Activated CD4-positive, alpha-beta T cell treated with anti-CD3 and anti-CD28 coated beads, Interleukin-2, amount 50 U/mL, for 16 hours (primary cell): ENCODE results near the gene ADM5.

Experiments used
- DNase-seq: peaks from one replicate; pipeline ENCODE4 v3.0.0-alpha.2; 2020

ADM5 gene, protein sequence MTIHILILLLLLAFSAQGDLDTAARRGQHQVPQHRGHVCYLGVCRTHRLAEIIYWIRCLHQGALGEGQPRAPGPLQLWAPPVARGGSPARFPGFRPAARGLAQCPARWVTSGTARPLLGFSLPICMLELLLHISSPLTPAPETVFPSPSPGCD

GRCh38 chr19:49689133-49690078, at the start of gene ADM5:
Gene ADM5, plus strand, starts transcription at chr19:49689594. Its CDS starts 244 bp downstream, at chr19:49689838.
- DNase-seq: no peak

DNA sequence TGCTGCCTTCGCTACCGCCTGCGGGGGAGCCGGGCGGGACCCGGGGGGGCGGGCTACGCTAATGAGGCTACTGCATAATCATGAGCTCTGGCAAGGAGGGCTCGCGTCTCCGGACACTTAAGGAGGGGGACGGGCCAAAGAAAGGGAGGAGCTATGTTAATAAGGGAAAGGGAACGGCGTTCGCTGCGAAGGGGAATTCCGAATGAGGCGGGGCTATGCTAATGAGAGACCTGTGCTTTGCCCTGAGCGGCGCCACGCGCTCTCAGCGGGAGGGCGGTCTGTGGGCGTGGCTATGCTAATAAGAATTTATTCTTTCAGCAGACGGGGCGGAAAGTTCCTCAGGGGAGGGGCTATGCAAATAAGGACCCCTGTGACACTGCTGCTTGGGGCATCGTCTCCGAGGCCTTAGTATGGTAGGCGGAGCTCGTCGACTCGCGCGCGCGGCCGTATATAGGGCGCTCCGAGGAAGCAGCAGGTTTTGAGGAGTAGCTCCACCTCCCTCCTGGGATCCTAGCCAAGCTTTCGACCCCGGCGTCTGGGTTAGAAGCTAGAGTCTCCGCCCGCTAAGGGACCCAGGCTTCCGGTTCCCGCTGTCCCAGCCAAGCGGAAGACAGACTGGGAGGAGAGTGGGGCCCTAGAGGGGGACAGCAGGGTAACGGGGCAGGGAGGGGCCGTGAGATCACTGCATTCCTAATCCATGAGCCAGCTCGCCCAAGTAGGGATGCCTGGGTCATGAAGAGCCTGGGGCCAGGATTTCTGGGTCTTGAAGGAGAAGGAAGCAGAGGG, 49.1 kb upstream of the ADM5 start, which contains the start of gene RRAS:
TSS of gene RRAS (minus strand) at position 31 of the 786 bp plus-strand sequence. CDS start 45 bp downstream, outside the sequence.
- peak; percentile 100 for DNase-seq

DNA sequence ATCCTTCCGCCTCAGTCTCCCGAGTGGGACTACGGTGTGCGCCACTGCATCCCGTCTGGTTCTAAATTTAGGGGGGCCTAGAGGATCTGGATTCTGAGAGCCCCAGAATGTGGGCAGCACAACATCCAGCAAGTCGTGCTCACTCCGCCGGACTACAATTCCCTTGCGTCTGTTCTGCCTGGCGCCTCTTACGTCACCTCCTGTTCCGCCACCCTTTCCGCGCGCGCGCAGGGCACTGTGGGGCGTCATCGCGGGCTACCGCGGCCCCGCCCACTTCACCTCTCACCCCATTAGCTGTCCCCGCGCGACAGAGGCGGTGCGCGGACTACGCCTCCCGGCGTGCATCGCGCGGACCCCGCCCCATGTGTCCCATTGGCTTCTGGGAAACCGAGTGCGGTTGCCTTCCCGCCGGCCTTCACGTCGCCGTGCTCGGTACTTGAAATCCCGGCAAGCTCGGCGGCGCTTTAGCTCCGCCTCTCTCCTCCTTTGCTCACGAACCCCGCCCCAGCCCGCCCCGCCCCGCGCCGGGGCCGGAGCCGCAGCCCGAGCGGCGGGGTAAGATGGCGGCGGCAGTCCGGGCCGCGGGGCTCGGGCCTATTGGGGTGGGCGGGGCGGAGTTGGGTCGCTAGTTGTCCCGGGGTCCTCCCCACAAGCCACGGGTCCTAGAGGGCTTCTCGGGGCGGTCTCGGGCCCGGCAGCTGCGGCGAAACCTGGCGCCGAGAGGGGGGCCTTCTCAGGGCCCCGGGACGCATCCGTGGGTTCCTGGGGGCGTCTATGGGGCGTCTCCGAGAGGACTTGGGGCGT, 47.5 kb upstream of the ADM5 start, which contains the start of gene SCAF1:
TSS of gene SCAF1 (plus strand) at position 522 of the 804 bp plus-strand sequence. CDS start 2,818 bp downstream, outside the sequence.
- DNase-seq: peak; percentile 100

GRCh38 chr19:49642492-49643035, 46.8 kb upstream of the ADM5 start:
- peak; percentile 14 for DNase-seq

GRCh38 chr19:49643466-49643865, 45.9 kb upstream of the ADM5 start:
- peak; percentile 83 for DNase-seq

DNA sequence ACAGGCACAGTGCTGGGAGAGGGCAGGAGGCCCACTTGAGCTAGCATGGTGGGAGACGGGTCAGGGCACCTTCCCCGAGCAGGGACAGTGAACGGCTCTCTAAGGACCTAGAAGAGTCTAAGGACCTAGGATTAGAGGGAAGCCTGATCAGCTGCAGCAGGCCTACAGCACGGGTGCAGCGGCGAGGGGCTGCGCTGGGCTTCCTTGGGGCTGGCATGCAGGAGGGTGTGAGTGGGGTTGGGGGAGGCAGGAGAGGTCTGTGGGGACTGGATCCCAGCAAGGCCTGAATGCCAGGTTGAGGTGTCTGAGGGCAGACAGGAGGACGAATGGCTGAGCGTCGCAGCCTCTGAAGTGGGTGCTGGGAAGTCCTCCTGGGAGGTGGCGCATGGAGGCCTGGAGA, 43.8 kb upstream of the ADM5 start:
- no peak for DNase-seq

DNA sequence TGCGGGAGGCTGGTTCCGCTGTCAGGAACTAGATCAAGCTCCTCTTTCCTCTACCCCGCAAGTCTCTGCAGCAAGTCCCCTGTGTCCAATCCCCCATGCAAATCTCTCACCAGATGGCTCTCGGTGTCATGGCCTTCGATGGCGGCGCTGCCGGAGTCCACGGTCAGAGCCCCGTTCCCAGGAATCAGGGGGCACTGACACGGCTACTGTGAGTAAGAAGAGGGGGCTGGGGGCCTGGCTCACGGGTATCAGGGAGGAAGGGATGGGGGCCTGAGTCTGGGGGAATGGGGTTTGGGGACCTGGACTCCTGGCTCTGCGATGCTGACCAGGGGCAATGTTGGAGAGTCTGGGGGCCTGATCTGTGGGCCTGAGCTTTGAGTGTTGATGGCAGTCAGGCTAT, 43.4 kb upstream of the ADM5 start:
- no peak for DNase-seq

- no peak for DNase-seq
Measured at GRCh38 chr19:49646586-49646985, 42.8 kb upstream of the ADM5 start.

- DNase-seq: no peak
Measured at GRCh38 chr19:49651029-49651819, 38.2 kb upstream of the ADM5 start.

- no peak for DNase-seq
Measured at GRCh38 chr19:49651820-49652550, 37.4 kb upstream of the ADM5 start.

DNA sequence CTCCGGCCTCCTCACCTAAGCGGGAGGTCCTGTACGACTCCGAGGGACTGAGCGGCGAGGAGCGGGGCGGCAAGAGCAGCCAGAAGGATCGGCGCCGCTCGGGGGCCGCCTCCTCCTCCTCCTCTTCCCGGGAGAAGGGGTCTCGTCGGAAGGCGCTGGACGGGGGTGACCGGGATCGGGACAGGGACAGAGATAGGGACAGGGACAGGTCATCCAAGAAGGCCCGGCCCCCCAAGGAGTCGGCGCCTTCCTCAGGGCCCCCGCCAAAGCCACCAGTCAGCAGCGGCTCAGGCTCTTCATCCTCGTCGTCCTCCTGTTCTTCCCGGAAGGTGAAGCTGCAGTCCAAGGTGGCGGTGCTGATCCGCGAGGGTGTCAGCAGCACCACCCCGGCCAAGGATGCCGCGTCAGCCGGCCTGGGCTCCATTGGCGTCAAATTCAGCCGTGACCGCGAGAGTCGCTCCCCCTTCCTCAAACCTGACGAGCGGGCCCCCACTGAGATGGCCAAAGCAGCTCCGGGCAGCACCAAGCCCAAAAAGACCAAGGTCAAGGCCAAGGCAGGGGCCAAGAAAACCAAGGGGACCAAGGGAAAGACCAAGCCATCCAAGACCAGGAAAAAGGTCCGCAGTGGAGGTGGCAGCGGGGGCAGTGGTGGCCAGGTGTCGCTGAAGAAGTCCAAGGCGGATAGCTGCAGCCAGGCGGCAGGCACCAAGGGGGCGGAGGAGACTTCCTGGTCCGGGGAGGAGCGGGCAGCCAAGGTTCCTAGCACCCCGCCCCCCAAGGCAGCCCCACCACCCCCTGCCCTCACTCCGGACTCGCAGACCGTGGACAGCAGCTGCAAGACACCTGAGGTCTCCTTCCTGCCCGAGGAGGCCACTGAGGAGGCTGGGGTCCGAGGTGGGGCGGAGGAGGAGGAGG, 36.6 kb upstream of the ADM5 start:
- DNase-seq: no peak

GRCh38 chr19:49653466-49653806, 36.0 kb upstream of the ADM5 start:
- no peak for DNase-seq

- DNase-seq: no peak
Measured at GRCh38 chr19:49654581-49654980, 34.8 kb upstream of the ADM5 start.

DNA sequence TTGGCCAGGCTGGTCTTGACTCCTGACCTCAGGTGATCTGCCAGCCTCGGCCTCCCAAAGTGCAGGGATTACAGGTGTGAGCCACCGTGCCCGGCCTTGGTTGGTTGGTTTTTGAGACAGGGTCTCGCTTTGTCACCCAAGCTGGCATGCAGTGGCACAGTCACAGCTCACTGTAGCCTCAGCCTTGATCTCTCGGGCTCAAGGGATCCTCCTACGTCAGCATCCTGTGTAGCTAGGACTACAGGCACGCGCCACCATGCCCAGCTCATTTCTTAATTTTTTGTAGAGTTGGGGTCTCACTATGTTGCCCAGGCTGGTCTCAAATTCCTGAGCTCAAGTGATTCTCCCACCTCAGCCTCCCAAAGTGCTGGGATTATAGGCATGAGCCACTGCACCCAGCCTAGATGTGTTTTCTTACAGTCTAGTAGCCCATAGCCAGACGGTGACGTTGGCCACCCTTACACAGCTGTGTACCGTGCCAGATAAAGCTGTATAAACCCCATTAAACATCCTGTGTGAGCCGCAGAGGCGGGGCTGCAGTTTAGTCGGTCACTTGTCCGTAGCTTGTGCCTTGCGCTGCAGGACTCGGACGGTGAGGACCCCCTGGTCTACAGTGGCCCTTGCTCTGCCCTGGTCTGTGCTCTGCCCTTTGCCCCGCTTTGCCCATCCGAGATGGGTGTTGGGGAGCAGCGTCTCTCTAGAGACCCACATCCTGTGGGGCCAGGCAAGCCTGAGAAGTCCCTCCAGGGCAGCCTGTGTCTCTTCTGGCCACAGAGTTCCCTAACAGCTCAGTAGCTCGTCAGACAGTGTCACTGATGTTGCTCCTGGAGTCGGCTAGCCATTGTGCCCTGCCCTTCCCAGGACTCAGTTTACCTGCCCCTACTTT, 33.6 kb upstream of the ADM5 start:
- DNase-seq: no peak

DNA sequence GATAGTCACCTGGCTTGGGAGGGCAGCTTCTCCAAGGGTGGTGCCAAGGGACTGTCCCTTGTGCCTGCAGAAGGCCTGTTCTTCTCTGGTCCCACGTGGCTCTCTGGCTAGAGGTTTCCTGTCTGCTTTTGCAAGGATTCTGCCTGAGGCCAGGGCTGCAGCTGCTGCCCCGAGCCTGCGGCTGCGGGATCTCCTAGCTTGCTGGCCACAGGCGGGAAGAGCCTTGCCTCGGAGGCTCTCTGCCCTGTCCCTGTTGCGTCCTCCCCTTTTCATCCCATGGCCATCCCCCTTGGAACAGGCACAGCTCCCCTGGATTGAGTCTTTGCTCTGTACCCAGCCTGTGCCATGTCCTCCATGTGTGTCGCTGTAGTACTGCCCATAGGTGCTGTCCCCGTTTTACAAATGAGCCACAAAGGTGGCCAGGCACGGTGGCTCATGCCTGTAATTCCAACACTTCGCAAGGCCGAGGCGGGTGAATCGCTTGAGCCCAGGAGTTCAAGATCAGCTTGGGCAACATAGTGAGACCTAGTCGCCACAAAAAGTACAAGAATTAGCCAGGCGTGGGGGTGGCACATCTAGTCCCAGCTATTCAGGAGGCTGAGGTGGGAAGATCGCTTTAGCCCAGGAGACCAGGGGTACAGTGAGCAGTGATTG, 32.8 kb upstream of the ADM5 start:
- DNase-seq: no peak

DNA sequence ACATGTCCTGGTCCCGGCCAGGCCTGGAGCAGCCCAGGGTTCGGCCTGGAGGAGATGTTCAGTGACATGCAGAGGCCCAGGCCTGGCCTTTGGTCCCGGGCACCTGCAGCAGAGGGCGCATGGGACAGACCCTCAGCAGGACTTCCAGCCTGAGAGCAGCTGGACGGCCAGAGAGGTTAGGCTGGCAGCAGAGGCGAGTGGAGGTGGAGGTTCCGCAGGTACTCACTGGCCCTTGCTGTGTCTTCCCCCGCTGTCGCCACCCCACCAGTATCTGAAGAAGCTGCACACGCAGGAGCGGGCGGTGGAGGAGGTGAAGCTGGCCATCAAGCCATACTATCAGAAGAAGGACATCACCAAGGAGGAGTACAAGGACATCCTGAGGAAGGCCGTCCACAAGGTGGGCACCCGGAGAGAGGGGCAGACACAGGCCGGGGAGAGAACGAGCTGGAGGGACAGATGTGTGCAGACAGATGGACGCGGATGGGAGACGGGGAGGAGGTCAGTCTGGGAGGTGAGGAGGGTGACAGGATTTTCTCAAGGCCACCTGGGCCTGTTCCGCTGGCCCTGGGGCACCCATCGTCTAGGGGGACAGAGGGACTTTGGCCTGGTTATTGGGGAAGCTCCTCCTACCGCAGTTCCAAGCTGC, 31.8 kb upstream of the ADM5 start:
- no peak for DNase-seq

GRCh38 chr19:49658139-49658517, 31.3 kb upstream of the ADM5 start:
- DNase-seq: no peak
